CD4-positive, alpha-beta T cell treated with Interleukin-17A for 4 hours (primary cell): ENCODE data around the gene MAD1L1.

ENCODE experiments used
- DNase-seq: peaks from one replicate; pipeline ENCODE4 v3.0.0-alpha.2; 2020; ENCODE audit warnings: mixed read lengths

The MAD1L1 gene

GRCh38 chr7:1856161-1856887 lies 376.4 kb downstream of the MAD1L1 start:
- DNase-seq, result peak; percentile 2

DNA sequence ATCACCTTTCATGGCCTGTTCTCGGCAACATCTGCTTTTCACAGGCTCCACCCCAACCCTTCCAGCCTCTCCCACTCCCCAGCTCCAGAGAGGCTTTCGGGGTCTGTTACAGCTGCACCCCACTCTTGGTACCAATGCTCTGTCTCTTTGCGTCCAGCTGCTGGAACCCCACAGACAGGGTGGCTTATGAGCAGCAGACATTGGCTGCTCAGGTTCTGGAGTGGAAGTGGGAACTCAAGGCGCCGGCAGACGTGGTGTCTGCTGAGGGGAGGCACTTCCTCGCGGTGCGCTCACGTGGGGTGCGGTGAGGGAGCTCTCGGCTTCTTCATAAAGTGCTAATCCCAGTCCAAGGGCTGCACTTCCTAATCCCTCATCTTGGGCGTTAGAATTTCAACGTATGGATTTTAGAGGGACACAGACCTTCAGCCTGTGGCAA lies 377.0 kb downstream of the MAD1L1 start:
- DNase-seq, result no peak

DNA sequence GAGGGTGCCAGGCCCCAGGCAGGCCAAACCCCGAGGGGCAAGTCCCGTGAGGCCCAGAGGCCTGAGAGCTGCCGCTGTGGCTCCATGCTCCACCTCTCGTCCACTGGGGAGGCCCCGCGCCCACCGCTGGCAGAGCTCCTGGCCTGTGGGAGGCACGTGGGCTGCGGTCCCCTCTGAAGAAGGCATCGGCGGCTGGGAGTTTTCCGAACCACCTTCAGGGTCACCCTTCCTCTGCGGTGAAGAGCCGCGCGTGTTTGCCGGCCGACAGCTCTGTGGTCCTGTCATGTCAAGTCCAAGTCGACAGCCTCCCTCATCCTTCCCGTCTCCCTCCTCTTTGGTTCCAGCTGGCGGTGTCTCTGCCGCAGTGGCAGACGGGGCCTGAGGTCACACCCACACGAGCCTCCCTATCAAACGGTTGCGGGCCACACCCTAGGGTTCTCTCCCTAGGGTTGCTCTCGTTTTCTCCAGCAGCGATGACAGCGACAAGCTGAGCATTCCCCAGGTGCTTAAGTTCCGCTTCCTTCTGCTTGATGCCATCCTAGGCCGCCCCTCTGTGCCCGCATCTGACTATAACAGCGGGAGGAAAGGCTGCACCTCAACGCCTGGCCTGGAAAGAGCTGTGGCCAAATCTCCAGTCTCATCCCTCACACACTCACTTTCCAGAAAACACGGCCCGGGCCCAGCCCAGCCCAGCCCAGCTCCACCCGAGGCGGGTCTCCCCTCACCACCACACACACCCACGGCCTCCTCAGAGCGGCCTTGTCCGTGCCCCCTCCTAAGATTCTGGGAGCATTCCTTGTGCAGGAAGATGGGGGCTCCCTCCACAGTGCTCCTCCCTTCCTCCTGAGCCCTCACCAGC lies 377.6 kb downstream of the MAD1L1 start:
- peak; percentile 2 for DNase-seq

GRCh38 chr7:1853986-1854865 lies 378.5 kb downstream of the MAD1L1 start:
- DNase-seq, result peak; percentile 0

- peak; percentile 1 for DNase-seq
Observed at GRCh38 chr7:1853431-1853985, 379.2 kb downstream of the MAD1L1 start.

- DNase-seq, result no peak
Observed at GRCh38 chr7:1852517-1853430, 380.0 kb downstream of the MAD1L1 start.

GRCh38 chr7:1851721-1852516 lies 380.8 kb downstream of the MAD1L1 start:
- no peak for DNase-seq

GRCh38 chr7:1850976-1851571 lies 381.7 kb downstream of the MAD1L1 start:
- DNase-seq, result no peak

DNA sequence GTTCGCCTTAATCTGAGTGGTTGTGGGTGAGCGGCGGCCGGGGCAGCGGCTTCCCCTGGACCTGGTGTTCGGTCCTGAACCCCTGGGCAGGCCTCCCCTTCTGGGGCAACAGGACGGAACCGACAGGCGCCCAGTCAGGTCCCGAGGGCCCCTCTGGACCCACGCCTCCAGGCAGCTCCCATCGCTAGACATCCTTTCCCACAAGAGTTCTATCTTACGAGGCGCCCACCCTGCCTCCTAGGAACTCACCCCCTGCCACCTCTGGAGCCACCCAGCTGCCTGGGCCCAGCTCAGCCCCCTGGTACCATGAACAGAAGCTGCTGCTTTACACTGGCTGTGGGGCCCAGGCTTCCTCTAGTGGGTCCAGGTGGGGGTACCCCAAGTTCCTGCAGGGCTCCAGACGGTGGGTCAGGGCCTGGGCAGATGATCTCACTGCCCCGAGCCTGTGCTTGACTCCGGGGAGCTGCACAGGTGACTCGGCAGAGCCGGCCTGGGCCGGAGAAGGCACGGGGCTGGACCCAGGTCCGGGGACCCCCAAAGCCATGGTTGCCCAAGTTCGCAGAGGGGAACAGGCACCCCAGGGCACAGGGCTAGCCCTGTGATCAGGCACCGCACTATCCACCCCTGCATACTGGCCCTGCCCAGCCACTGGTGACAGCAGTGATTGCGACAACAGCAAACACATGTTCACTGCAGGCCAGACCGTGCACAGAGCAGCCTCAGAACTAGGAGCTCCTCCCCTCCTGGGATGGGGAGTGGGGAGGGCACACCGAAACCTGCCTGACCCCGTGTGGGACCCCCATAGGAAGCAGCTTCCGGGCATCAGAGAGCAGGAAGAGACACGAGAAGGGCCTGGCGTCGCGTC lies 382.4 kb downstream of the MAD1L1 start:
- DNase-seq, result no peak

DNA sequence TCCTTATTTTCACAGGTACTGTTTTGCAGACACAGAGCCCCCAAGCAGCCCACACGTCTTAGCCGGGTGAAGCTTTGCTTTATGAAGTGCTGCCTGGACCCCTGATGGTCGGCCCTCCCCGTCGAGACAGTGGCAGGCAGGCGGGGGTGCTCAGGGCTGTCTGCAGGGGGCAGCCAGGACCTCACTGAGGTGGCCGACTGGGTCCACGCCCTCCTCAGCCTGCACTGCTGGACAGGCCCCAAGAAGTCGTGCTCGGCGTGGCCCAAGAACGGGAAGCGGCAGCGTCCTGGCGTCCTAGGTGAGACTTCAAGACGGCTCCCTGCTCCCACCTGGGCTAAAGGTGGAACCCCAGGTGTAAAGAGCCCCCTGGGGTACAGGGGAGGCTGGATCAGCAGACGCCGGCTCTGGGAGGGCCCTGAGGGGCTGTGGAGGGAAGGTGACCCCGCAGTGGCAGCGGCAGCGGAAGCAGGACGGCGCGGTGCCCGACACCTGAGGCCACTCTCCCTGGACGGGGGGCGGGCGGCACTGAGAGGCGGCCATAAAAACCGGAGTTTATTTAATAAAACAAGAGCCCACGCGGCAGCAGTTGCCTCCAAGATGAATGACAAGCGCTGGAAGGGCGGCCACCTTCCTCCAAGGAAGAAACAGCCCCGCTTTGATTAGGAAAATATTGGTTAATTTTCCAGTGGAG lies 383.2 kb downstream of the MAD1L1 start:
- DNase-seq, result no peak

- DNase-seq, result no peak
Observed at GRCh38 chr7:1848911-1849311, 383.8 kb downstream of the MAD1L1 start.

DNA sequence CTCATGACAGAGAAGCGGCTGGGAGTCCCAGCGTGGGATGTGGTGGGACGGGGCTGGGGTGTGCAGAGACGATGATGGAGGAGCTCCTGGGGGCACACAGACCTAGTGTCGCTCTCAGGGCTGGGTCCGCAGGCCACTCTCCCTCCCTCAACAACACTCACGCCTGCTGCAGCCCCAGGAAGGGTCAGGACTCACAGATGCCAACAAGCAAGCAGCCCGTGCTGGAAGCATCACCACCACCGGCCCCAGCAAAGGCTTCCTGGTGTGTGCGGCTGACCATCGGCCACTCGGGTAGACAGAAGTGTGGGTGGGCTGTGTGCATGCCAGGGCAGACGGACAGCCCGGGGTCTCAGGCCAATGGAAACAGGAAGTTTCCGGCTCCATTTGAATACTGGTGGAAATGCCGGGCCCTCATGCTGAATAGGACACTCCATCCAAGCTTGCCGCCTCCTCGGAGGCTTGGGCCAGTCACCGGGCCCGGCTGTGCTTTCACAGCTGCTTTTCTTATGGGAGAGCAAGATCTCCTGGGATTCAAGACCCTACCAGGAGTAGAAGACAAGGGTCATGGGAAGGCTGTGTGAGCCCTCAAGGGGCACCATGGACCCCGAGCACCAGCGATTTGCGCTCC lies 384.6 kb downstream of the MAD1L1 start:
- no peak for DNase-seq

- DNase-seq, result no peak
Observed at GRCh38 chr7:1847260-1848001, 385.3 kb downstream of the MAD1L1 start.

GRCh38 chr7:1846331-1847065 lies 386.2 kb downstream of the MAD1L1 start:
- DNase-seq, result no peak

DNA sequence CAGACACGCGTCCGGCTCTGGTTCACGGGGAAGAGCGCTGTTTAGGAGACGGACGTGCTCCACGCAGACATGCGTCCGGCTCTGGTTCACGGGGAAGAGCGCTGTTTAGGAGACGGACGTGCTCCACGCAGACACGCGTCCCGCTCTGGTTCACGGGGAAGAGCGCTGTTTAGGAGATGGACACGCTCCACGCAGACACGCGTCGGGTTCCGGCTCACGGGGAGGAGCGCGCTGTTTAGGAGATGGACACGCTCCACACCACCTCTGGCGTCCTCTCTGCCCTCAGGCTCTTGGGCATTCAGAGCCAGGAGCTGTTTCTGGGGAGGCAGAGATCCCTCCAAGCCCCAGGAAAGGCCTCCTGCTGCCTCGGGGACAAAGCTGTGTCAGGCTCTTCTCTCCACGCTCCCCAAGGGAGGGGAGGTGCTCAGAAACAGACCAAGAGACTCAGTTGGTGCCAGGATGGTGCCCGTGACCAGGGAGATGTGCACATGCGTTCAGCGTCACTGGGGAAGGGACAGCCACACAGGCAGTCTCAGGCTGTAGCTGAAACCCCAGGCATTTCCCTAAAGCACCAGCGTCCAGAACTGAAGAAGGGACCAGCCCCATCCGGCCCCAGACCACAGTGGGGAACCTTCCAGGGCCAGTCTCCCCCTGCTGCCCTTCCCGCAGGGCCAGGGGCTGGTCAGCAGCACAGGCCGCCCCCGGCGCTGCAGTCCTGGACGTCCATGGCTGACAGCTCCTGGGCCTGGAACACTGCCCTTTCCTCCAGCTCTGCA lies 387.0 kb downstream of the MAD1L1 start:
- no peak for DNase-seq

GRCh38 chr7:1844951-1845390 lies 387.8 kb downstream of the MAD1L1 start:
- DNase-seq, result no peak
